SU-DHL-6 (cell line): ENCODE data around the gene TXNRD2.

Experiments used
- EZH2phosphoT487 ChIP-seq: fragments of 200-600 bp; sonication (generic), shearing (Covaris generic); conservative IDR thresholded peaks from 2 replicates; pipeline ENCODE4 v1.6.1; 2018; ENCODE audit warnings: mild to moderate bottlenecking, antibody characterized with exemption, low read length, moderate library complexity, mixed read lengths
- TF ChIP-seq, protein P1 (sequence below): fragments of 200-600 bp; sonication (generic); IDR thresholded peaks from one replicate; pipeline ENCODE4 v1.5.1; 2017; ENCODE audit warnings: antibody characterized with exemption, mild to moderate bottlenecking, low read length, moderate library complexity; ENCODE audit not compliant: insufficient read depth, poor library complexity, severe bottlenecking

DNA sequence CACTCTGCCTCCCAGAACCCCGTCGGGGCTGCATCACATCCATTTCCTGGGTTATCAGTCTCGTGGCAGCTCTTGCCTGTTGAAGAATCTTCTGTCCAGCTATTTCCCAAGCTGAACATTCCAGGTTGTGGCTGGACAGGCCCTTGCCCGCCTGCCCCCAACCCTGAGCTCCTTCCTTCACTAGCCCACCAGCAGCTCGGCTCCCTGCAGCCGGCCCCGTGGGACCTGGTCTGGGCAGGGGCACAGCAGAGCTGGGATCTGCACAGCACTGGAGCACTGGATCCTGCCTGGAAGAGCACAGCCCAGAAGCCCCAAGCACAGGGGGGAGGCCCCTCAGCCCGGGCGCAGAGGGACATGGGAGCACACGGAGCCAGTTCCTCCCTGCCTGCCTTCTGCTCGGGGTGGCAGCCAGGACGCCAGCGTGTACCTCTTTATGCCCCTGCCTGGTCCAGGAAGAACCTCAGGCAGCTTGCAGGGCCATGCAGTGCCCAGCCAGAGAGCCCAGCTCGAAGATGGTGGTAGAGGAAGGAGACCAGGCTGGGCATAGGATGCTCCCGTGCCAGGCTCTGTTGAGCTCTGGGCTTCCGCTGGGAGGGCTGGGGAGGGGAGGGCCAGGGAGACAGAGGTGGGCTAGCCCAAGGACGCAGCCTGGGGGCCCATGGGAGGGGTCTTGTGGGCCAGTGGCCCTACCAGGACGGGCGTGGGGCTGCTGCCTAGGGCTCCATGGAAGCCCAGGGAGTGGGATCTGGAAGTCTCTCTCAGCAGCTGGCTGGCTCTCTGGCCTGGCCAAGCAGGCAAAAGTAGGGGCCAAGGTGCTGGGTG lies 70.4 kb downstream of the TXNRD2 start:
- TF ChIP-seq, protein P1, sequence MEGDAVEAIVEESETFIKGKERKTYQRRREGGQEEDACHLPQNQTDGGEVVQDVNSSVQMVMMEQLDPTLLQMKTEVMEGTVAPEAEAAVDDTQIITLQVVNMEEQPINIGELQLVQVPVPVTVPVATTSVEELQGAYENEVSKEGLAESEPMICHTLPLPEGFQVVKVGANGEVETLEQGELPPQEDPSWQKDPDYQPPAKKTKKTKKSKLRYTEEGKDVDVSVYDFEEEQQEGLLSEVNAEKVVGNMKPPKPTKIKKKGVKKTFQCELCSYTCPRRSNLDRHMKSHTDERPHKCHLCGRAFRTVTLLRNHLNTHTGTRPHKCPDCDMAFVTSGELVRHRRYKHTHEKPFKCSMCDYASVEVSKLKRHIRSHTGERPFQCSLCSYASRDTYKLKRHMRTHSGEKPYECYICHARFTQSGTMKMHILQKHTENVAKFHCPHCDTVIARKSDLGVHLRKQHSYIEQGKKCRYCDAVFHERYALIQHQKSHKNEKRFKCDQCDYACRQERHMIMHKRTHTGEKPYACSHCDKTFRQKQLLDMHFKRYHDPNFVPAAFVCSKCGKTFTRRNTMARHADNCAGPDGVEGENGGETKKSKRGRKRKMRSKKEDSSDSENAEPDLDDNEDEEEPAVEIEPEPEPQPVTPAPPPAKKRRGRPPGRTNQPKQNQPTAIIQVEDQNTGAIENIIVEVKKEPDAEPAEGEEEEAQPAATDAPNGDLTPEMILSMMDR: no peak
- TF ChIP-seq EZH2phosphoT487: no peak
